Tibial nerve (tissue), 4 donors: Measurements from ENCODE around the gene PLEKHG1. TPM values are rescaled to one million over a fixed set of nuclear protein-coding genes. Genes with fewer than 3 reads are reported as not detected.

ENCODE experiments used
- DNase-seq, 2 donors: peaks; one replicate each; pipeline ENCODE4 v3.0.0-alpha.2; 2019; ENCODE audit warnings: low spot score in 2 of 2
- H3K27ac ChIP-seq, 4 donors: fragments of 200-600 bp; sonication (generic) in 3 of 4; one replicate each; pipeline ENCODE4 v1.5.1; 2017 to 2019; ENCODE audit warnings: mild to moderate bottlenecking in 1 of 4
- H3K27me3 ChIP-seq, 2 donors: fragments of 200-600 bp; sonication (generic) in 1 of 2; one replicate each; pipeline versions ENCODE4 v1.5.1 to v1.6.0; 2017 to 2019
- H3K36me3 ChIP-seq, 3 donors: fragments of 200-600 bp; sonication (generic); one replicate each; pipeline ENCODE4 v1.5.1; 2018 to 2019
- H3K4me1 ChIP-seq, 4 donors: fragments of 200-600 bp; sonication (generic) in 3 of 4; one replicate each; pipeline ENCODE4 v1.5.1; 2017 to 2019
- H3K4me3 ChIP-seq, 4 donors: fragments of 200-600 bp; sonication (generic) in 3 of 4; one replicate each; pipeline ENCODE4 v1.5.1; 2017 to 2019; ENCODE audit warnings: mild to moderate bottlenecking in 1 of 4, moderate library complexity in 1 of 4
- H3K9me3 ChIP-seq, 4 donors: fragments of 200-600 bp; sonication (generic) in 3 of 4; one replicate each; pipeline ENCODE4 v1.5.1; 2017 to 2019
- CTCF ChIP-seq, 5 experiments: fragments of 200-600 bp in 3 of 5; fragments of 450-650 bp in 2 of 5; sonication (generic) in 3 of 5; IDR thresholded peaks; one replicate each; pipeline ENCODE4 v1.5.1; 2016 to 2019; ENCODE audit warnings: antibody characterized with exemption in 5 of 5, mild to moderate bottlenecking in 3 of 5, moderate library complexity in 2 of 5
- EP300 ChIP-seq, 2 donors: sonication (generic); formaldehyde crosslinking; IDR thresholded peaks; one replicate each; pipeline ENCODE4 v1.6.1; 2017; ENCODE audit warnings: antibody characterized with exemption in 2 of 2, mild to moderate bottlenecking in 1 of 2
- POLR2A ChIP-seq, 2 donors: fragments of 450-650 bp; IDR thresholded peaks; one replicate each; pipeline ENCODE4 v1.6.1; 2017; ENCODE audit warnings: antibody characterized with exemption in 2 of 2, mild to moderate bottlenecking in 2 of 2, moderate library complexity in 2 of 2
- WGBS, 2 donors: methylation state at CpG; one replicate each; pipeline ENCODE4 v1.1.5; 2018; 5-methylcytosine and 5-hydroxymethylcytosine counted together
- total RNA-seq, 4 donors: library from RNA; depleted of rRNA; stranded (reverse); fragments of >200 nt; gene quantifications; one replicate each; pipeline ENCODE4 v1.1.0, GENCODE V29; 2016

The PLEKHG1 gene
- total RNA-seq, 4 donors from 2014 or later: 25.6 to 50.1 (median 39.7) TPM

- 20 to 23% methylated on average over 5 of the region's 5 CpGs for WGBS, 2 donors
- H3K36me3 ChIP-seq: no peaks in the 10 kb centered on the region
- peaks cover 0 to 5% of the 10 kb centered on the region in 2 donors for H3K27me3 ChIP-seq
- TF ChIP-seq POLR2A (IDR thresholded peaks at IDR 0.05): no peak
- TF ChIP-seq EP300 (IDR thresholded peaks at IDR 0.05): no peak
- H3K9me3 ChIP-seq: no peaks in the 10 kb centered on the region
- H3K4me3 ChIP-seq: no peak overlapping the region
- H3K4me1 ChIP-seq: peaks cover 0 to 10% (median 5%) of the 10 kb centered on the region in 4 donors
- no peak for DNase-seq
- peak overlapping the region in 2 of 4 donors; percentile 17 to 18 for H3K27ac ChIP-seq
Observed at GRCh38 chr6:150606647-150607328, 7.1 kb downstream of the PLEKHG1 start.

GRCh38 chr6:150607329-150607650 is 7.6 kb downstream of the PLEKHG1 start:
- H3K27ac ChIP-seq: peak overlapping the region in 2 of 4 donors; percentile 17 to 18
- H3K4me3 ChIP-seq: no peak overlapping the region
- 58 to 68% methylated on average over 3 of the region's 3 CpGs for WGBS, 2 donors
- TF ChIP-seq POLR2A (IDR thresholded peaks at IDR 0.05) (no peak), CTCF (IDR thresholded peaks at IDR 0.05) (no peak), EP300 (IDR thresholded peaks at IDR 0.05) (no peak)
- DNase-seq: no peak
- H3K27me3 ChIP-seq: no peaks in the 10 kb centered on the region
- no peaks in the 10 kb centered on the region for H3K9me3 ChIP-seq
- H3K4me1 ChIP-seq: peaks cover 0 to 10% (median 5%) of the 10 kb centered on the region in 4 donors
- H3K36me3 ChIP-seq: no peaks in the 10 kb centered on the region

GRCh38 chr6:150610584-150610983 is 10.9 kb downstream of the PLEKHG1 start:
- TF ChIP-seq CTCF (IDR thresholded peaks at IDR 0.05) (no peak), POLR2A (IDR thresholded peaks at IDR 0.05) (no peak), EP300 (IDR thresholded peaks at IDR 0.05) (no peak)
- no peaks in the 10 kb centered on the region for H3K27me3 ChIP-seq
- H3K36me3 ChIP-seq: no peaks in the 10 kb centered on the region
- H3K4me1 ChIP-seq: peaks cover 0 to 10% (median 5%) of the 10 kb centered on the region in 4 donors
- DNase-seq: no peak
- no peak overlapping the region for H3K4me3 ChIP-seq
- no peaks in the 10 kb centered on the region for H3K9me3 ChIP-seq
- no peak overlapping the region for H3K27ac ChIP-seq

GRCh38 chr6:150613269-150613668 is 13.6 kb downstream of the PLEKHG1 start:
- Histone ChIP-seq H3K4me3 (no peak overlapping the region), H3K9me3 (no peaks in the 10 kb centered on the region), H3K27me3 (no peaks in the 10 kb centered on the region), H3K4me1 (peaks cover 0 to 7% (median 0%) of the 10 kb centered on the region in 4 donors), H3K36me3 (no peaks in the 10 kb centered on the region), H3K27ac (no peak overlapping the region)
- DNase-seq: no peak
- 91 to 93% methylated on average over 4 of the region's 4 CpGs for WGBS, 2 donors
- TF ChIP-seq POLR2A (IDR thresholded peaks at IDR 0.05): no peak
- no peak for TF ChIP-seq CTCF (IDR thresholded peaks at IDR 0.05)
- TF ChIP-seq EP300 (IDR thresholded peaks at IDR 0.05): no peak

GRCh38 chr6:150615967-150616366 is 16.3 kb downstream of the PLEKHG1 start:
- Histone ChIP-seq H3K27me3 (no peaks in the 10 kb centered on the region), H3K27ac (no peak overlapping the region), H3K36me3 (no peaks in the 10 kb centered on the region), H3K4me3 (no peak overlapping the region), H3K4me1 (peaks cover 0 to 23% (median 3%) of the 10 kb centered on the region in 4 donors), H3K9me3 (no peaks in the 10 kb centered on the region)
- TF ChIP-seq EP300 (IDR thresholded peaks at IDR 0.05) (no peak), CTCF (IDR thresholded peaks at IDR 0.05) (no peak), POLR2A (IDR thresholded peaks at IDR 0.05) (no peak)
- DNase-seq: no peak
